Measurements from ENCODE around the gene ZCWPW1. TPM values are rescaled to one million over a fixed set of nuclear protein-coding genes. Genes with fewer than 3 reads are reported as not detected.

ZCWPW1 gene
- total and polyA plus RNA-seq, 2 of the 8 experiments (the other 6 are each of a cell fraction or from before 2014, with no cell fraction given), result 0.51 to 1.4 TPM

- Histone ChIP-seq H2BK20ac (ENCODE audit: low read length) (no peak overlapping the region), H3K23ac (ENCODE audit: insufficient read length) (no peak overlapping the region), H3K18ac (ENCODE audit: extremely low read depth, low read length) (no peak overlapping the region), H3K27me3 (replicated peaks in 1 of 4; ENCODE audit: control insufficient read depth in 3 of 4, extremely low read depth in 1 of 4, insufficient read depth in 3 of 4, low read length in 3 of 4) (peaks cover 0 to 3% (median 2%) of the 10 kb centered on the region in 4 experiments; a peak in 4 of 7 replicates), H2BK12ac (ENCODE audit: low read depth, low read length) (no peak overlapping the region), H4K91ac (replicated peaks; ENCODE audit: insufficient read length, low read length) (no peak overlapping the region), H2BK5ac (ENCODE audit: low read depth, low read length) (no peak overlapping the region), H4K5ac (ENCODE audit: insufficient read length, low read depth, low read length) (no peak overlapping the region), H3K4me2 (ENCODE audit: insufficient read depth in 1 of 2, low read depth in 2 of 2, low read length in 2 of 2) (peak overlapping the region; percentile 38 to 84; a peak in 3 of 4 replicates), H3K4me3 (ENCODE audit: extremely low read depth in 1 of 4, insufficient read depth in 2 of 4, low read depth in 3 of 4, low read length in 4 of 4) (peak overlapping the region in 1 of 4 experiments; percentile 76; a peak in 1 of 8 replicates), H3K4ac (replicated peaks; ENCODE audit: insufficient read length, low read depth, low read length) (no peak overlapping the region), H3K79me1 (ENCODE audit: low read depth, low read length) (peaks cover 2% of the 10 kb centered on the region), H2AFZ (ENCODE audit: low read length) (no peak overlapping the region), H3K79me2 (ENCODE audit: control insufficient read depth in 1 of 2, insufficient read depth in 2 of 2, low read length in 2 of 2) (peaks cover 0 to 49% of the 10 kb centered on the region in 2 experiments; a peak in 3 of 4 replicates), H2AK5ac (ENCODE audit: low read depth, low read length) (no peak overlapping the region), H2BK120ac (replicated peaks; ENCODE audit: low read depth, low read length) (no peak overlapping the region), H3K56ac (replicated peaks; ENCODE audit: insufficient read length, low read depth, low read length) (no peak overlapping the region), H3K14ac (ENCODE audit: insufficient read length) (no peak overlapping the region), H3K9ac (replicated peaks in 1 of 4; ENCODE audit: extremely low read depth in 1 of 4, low read depth in 3 of 4, low read length in 3 of 4) (no peak overlapping the region), H3K23me2 (ENCODE audit: low read depth, low read length) (peaks cover 8% of the 10 kb centered on the region; the same call in 1 of the 2 replicates), H4K8ac (ENCODE audit: extremely low read depth, insufficient read depth, low read length) (peak overlapping the region; percentile 11; the same call in 1 of the 2 replicates), H3K36me3 (ENCODE audit: control insufficient read depth in 2 of 4, insufficient read depth in 4 of 4, low read length in 3 of 4) (peaks cover 2 to 44% (median 18%) of the 10 kb centered on the region in 4 experiments; a peak in 6 of 8 replicates), H4K20me1 (replicated peaks in 1 of 2; ENCODE audit: control insufficient read depth in 1 of 2, insufficient read depth in 2 of 2, low read length in 2 of 2) (peaks cover 8% of the 10 kb centered on the region in 2 experiments), H3K27ac (ENCODE audit: low read depth, low read length) (no peak overlapping the region), H3K9me3 (ENCODE audit: insufficient read depth in 2 of 2, low read depth in 1 of 2, low read length in 1 of 2) (no peaks in the 10 kb centered on the region), H2BK15ac (ENCODE audit: low read length) (no peak overlapping the region), H3K4me1 (replicated peaks in 1 of 4; ENCODE audit: control insufficient read depth in 3 of 4, insufficient read depth in 4 of 4, low read length in 3 of 4) (peaks cover 4 to 17% (median 10%) of the 10 kb centered on the region in 4 experiments)
- no peak for FAIRE-seq
- 95% methylated on average over 21 of the region's 21 CpGs; no CpG with 5 or more reads in 1 of the 2 experiments for WGBS, 2 experiments (ENCODE audit: extremely low coverage in 1 of 2, insufficient coverage in 1 of 2, insufficient read length in 1 of 2, insufficient replicate concordance in 2 of 2, low coverage in 1 of 2, low lambda C conversion rate in 2 of 2, missing lambda C conversion rate in 1 of 2)
- CTCF ChIA-PET (ENCODE audit: partially characterized antibody), result interaction anchor here (1.3 to 2.7 kb wide), 2 partner anchors 12 to 201 kb away, joined by 3 to 9 read pairs; no protein-coding TSS in a partner anchor
- DNase-seq (ENCODE audit: low read depth in 1 of 2, low spot score in 2 of 2), result no peak
- POLR2A ChIA-PET (ENCODE audit: partially characterized antibody), result interaction anchor here (1.0 to 5.2 kb wide), 4 partner anchors 9 to 331 kb away, joined by 3 to 55 read pairs (median 4); partner anchors contain the start of genes AP4M1 and MCM7
- TF ChIP-seq CHD1 (IDR thresholded peaks at IDR 0.05; ENCODE audit: low read depth, low read length), result no peak
- no peak for TF ChIP-seq HDAC6 (IDR thresholded peaks at IDR 0.05; ENCODE audit: low read depth, low read length)
- no peak for TF ChIP-seq ATF3 (IDR thresholded peaks at IDR 0.05; ENCODE audit: insufficient read depth, low read depth, low read length)
- TF ChIP-seq PHF8 (conservative IDR thresholded peaks at IDR 0.05; ENCODE audit: low read depth, low read length), result no peak
- no peak for TF ChIP-seq SP4 (IDR thresholded peaks at IDR 0.05; ENCODE audit: low read length)
- TF ChIP-seq EGR1 (IDR thresholded peaks at IDR 0.05; ENCODE audit: borderline replicate concordance, low read depth, low read length), result no peak
- TF ChIP-seq POU5F1 (IDR thresholded peaks at IDR 0.05; ENCODE audit: low read depth, low read length), result no peak
- no peak for TF ChIP-seq POLR2AphosphoS5 (IDR thresholded peaks at IDR 0.05; ENCODE audit: low read depth, low read length)
- no peak for TF ChIP-seq KDM1A (IDR thresholded peaks at IDR 0.05; ENCODE audit: borderline replicate concordance, low read length)
- no peak for TF ChIP-seq NRF1 (IDR thresholded peaks at IDR 0.05; ENCODE audit: low read depth, low read length)
- TF ChIP-seq BCL11A (IDR thresholded peaks at IDR 0.05; ENCODE audit: low read depth in 2 of 2, low read length in 2 of 2), result no peak
- no peak for TF ChIP-seq RBBP5 (IDR thresholded peaks at IDR 0.05; ENCODE audit: borderline replicate concordance, low read depth, low read length)
- TF ChIP-seq POLR2A (IDR thresholded peaks at IDR 0.05; ENCODE audit: control extremely low read depth in 1 of 2, low read depth in 2 of 2, low read length in 2 of 2), result no peak
Measured at GRCh38 chr7:100432621-100433275, 4.2 kb upstream of the ZCWPW1 start.
